SU-DHL-6 (cell line): ENCODE measurements around the gene KL.

Experiments used
- EZH2phosphoT487 ChIP-seq: fragments of 200-600 bp; sonication (generic), shearing (Covaris generic); conservative IDR thresholded peaks from 2 replicates; pipeline ENCODE4 v1.6.1; 2018; ENCODE audit warnings: mild to moderate bottlenecking, antibody characterized with exemption, low read length, moderate library complexity, mixed read lengths
- TF ChIP-seq, protein P1 (sequence below): fragments of 200-600 bp; sonication (generic); IDR thresholded peaks from one replicate; pipeline ENCODE4 v1.5.1; 2017; ENCODE audit warnings: antibody characterized with exemption, mild to moderate bottlenecking, low read length, moderate library complexity; ENCODE audit not compliant: insufficient read depth, poor library complexity, severe bottlenecking

GRCh38 chr13:33087790-33088189, 71.6 kb downstream of the KL start:
- TF ChIP-seq, protein P1, sequence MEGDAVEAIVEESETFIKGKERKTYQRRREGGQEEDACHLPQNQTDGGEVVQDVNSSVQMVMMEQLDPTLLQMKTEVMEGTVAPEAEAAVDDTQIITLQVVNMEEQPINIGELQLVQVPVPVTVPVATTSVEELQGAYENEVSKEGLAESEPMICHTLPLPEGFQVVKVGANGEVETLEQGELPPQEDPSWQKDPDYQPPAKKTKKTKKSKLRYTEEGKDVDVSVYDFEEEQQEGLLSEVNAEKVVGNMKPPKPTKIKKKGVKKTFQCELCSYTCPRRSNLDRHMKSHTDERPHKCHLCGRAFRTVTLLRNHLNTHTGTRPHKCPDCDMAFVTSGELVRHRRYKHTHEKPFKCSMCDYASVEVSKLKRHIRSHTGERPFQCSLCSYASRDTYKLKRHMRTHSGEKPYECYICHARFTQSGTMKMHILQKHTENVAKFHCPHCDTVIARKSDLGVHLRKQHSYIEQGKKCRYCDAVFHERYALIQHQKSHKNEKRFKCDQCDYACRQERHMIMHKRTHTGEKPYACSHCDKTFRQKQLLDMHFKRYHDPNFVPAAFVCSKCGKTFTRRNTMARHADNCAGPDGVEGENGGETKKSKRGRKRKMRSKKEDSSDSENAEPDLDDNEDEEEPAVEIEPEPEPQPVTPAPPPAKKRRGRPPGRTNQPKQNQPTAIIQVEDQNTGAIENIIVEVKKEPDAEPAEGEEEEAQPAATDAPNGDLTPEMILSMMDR: no peak
- TF ChIP-seq EZH2phosphoT487: no peak
